Epithelial cell of proximal tubule (primary cell): ENCODE results near the gene POLL. TPM values are rescaled to one million over a fixed set of nuclear protein-coding genes. Genes with fewer than 3 reads are reported as not detected.

Experiments
- DNase-seq: peaks from one replicate; pipeline ENCODE4 v3.0.0-alpha.2; 2011; ENCODE audit warnings: low read depth
- H3K4me3 ChIP-seq: 2 replicates; pipeline ENCODE4 v1.5.1; 2011; ENCODE audit warnings: low read depth, mild to moderate bottlenecking, low read length
- total RNA-seq: library from RNA; depleted of rRNA; stranded (reverse); fragments of >200 nt; gene quantifications from 2 replicates; pipeline ENCODE4 v1.2.3, GENCODE V29; 2015
- TF ChIP-seq, protein P1 (sequence below): conservative IDR thresholded peaks from 2 replicates; pipeline ENCODE4 v1.5.1; 2012; ENCODE audit warnings: low read depth, mild to moderate bottlenecking, low read length

The POLL gene
- total RNA-seq, 1 donor from 2014 or later: 27.6 TPM

DNA sequence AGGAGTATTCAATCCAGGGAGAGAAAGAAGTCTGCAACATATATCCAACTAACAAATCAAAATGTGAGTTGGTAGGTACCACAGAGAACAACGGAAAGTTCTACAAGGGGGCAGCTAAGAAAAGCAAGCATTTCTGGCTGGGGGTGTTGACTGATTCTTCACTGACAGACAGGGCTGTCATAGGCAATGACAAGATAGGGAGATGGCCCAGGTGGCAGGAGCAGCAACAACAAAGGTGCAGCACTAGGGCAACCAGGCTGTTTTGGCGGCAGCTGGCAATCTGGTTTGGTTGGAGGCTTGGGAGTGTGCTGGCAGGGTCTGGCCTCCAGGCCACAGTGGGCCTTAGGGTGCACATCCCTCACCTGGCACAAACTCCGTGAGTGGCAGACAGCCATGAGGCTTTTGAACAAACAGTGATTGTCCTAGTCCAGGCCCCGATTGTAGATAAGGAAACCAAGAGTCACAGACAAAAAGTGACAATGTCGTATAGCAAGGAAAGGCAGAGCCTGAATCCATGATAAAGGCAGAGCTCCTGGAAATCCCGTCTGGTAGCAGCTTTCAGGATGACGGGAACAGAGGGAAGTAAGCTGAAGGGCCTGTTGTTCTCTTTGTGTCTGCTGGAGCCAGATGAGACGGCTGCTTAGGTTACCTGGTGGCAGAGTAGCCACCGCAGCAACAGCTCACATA is 28.5 kb upstream of the POLL start:
- no peak overlapping the region for H3K4me3 ChIP-seq
- TF ChIP-seq, protein P1, sequence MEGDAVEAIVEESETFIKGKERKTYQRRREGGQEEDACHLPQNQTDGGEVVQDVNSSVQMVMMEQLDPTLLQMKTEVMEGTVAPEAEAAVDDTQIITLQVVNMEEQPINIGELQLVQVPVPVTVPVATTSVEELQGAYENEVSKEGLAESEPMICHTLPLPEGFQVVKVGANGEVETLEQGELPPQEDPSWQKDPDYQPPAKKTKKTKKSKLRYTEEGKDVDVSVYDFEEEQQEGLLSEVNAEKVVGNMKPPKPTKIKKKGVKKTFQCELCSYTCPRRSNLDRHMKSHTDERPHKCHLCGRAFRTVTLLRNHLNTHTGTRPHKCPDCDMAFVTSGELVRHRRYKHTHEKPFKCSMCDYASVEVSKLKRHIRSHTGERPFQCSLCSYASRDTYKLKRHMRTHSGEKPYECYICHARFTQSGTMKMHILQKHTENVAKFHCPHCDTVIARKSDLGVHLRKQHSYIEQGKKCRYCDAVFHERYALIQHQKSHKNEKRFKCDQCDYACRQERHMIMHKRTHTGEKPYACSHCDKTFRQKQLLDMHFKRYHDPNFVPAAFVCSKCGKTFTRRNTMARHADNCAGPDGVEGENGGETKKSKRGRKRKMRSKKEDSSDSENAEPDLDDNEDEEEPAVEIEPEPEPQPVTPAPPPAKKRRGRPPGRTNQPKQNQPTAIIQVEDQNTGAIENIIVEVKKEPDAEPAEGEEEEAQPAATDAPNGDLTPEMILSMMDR: no peak
- no peak for DNase-seq

DNA sequence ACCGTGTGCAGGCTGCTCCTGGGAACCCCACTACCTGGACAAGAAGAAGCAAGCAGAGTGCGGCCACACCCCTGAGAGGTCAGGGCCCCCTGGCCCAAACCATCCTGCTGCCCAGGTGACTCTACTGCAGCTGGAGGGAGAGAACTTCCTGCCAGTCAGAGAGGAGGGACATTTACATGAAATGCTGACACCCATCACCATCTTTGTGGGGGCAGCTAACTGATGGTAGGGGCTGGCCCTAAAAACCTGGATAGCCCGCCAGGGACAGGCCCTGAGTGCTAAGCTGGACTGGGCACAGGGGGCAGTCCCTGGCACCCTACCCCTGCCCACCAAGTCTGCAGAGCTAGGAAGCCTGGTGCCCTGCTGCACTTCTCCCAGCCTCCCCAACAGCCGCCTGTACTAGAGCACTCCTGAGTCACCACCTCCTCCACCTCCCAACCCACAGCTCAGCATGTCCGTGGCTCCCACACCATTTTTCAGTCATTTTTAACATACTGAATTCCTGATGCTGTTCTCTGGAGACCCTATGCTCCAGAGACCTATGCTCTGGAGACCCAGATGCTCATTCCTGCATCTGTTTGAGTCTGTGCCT is 27.6 kb upstream of the POLL start:
- H3K4me3 ChIP-seq: no peak overlapping the region
- no peak for DNase-seq
- TF ChIP-seq, protein P1: no peak

DNA sequence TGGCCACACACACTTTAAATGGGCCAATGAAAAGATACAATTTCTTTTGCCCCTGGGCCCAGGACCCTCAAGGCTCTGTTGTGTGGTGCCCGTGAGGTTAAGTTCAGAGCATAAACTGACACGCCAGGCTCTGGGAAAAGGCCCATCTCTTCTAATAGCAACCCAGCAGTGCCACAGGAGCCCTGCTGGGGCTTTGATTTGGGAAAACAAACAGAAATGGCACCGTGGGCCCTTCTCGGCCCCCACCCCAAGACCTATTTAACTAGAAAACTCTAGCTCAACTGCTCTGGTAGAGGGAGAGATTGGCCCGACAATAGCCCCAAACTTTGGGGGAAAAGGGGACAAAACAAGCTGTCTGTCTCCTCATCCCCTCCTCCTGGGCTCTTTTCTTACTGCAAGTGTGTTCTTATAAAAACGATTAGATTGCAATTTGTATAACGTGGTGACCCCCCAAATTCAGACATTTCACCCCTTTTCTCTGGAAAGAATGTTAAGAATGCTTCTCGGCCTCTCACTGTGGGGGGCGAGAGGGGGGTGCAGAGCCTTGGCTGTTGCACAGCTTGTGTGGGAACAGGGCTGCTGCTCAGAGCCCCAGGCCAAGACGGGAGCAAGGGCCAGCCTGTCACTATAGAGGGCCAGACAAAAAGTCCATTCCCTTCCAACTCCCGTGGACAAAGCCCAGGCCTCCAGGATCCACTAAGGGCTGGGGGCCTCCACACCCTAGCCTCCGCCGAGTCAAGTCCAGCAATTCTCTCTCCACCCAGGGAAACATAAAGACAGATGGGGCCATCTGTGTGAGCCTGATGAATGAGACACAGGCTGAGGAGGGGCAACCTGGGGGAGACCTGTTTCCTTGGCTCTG is 26.8 kb upstream of the POLL start:
- H3K4me3 ChIP-seq: no peak overlapping the region
- DNase-seq: no peak
- TF ChIP-seq, protein P1: no peak

DNA sequence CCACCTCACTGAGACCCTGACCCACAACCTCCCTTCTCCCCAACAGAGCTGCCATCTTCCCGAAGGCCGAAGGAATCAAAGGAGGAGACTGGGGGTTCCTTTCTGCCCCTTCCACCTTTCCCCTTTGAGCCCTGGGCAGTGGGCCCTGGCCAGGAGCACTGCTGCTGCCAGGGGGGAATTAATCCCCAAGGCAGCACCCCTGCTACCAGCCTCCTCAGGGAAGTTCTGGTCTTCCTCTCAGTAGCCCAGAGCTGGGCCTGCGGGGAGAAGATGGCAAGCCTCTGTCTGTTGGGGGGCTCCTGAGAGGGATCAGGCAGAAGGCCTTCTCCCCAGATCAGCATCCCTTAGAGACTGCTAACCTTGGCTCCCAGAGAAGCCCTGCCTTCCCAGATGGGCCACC is 25.6 kb upstream of the POLL start:
- TF ChIP-seq, protein P1: no peak

DNA sequence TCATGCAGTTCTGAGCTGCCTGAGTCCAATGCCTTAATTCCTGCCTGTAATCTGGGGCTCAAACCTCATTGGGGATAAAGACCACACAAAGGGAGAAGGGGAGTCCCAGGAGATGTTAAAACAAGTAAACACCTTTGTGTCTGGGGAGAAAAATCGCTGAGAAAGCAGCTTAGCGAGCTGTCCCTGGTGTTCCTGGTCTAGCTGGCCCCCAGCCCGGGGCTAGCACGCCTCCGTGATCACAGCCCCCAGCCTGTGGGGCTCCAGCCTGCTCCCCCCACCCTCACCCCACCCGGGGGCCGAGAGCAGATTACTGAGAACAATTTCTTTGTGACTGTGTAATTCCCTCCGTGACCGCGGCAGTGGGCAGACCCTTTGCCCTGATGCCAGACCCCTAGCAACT is 24.8 kb upstream of the POLL start:
- H3K4me3 ChIP-seq: no peak overlapping the region
- no peak for DNase-seq
- TF ChIP-seq, protein P1: no peak

More for the DNA sequence above, 25.6 kb upstream of the POLL start:
- H3K4me3 ChIP-seq: no peak overlapping the region
- DNase-seq: no peak

DNA sequence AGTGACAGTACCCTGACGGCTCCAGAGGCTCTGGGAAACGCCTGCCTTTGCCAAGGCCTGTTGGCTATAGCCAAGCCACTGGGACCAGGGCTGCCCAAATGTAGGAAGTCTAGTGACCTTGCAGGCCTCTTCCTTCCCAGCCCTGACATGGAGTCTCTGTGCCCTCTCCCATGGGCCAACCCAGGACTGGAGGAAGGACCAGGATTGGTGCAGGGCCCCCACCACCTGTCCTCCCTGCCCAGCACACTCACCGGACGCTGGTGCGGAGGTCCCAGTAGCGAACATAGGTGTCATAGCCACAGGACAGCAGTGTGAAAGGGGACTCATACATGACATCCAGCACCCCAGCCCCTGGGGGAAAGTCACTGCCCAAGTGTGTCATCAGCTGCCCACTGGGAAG is 24.0 kb upstream of the POLL start:
- H3K4me3 ChIP-seq: no peak overlapping the region
- no peak for DNase-seq
- TF ChIP-seq, protein P1: no peak
